IMR-90 (cell line): ENCODE data around the gene ZCCHC14.

Experiments
- CTCF ChIP-seq: conservative IDR thresholded peaks from 2 replicates; pipeline ENCODE4 v1.5.1; 2012; ENCODE audit warnings: mild to moderate bottlenecking, low read depth, low read length, improper control_type of control experiment
- NFE2L2 ChIP-seq: fragments of 150-350 bp; IDR thresholded peaks from 2 replicates; pipeline ENCODE4 v1.6.1; 2016; ENCODE audit warnings: low read depth, mild to moderate bottlenecking, low read length

GRCh38 chr16:87376660-87377059, 116.2 kb downstream of the ZCCHC14 start:
- TF ChIP-seq CTCF (no peak), NFE2L2 (no peak)
